Measurements from ENCODE around the gene PDZD2. TPM values are rescaled to one million over a fixed set of nuclear protein-coding genes. Genes with fewer than 3 reads are reported as not detected.
"Not testable (repeated sequence)": the region's sequence is repeated elsewhere in the genome, so short reads cannot be mapped to it uniquely, and the experiment has no call there.

PDZD2 gene
- total RNA-seq, 1 donor from 2014 or later = not detected

- H3K4me1 Mint-ChIP-seq = no peaks in the 10 kb centered on the region
- H3K36me3 Mint-ChIP-seq (ENCODE audit: low read depth) = no peaks in the 10 kb centered on the region
- intact Hi-C loops (cut with micrococcal nuclease) = no loop called here
- H3K9me3 Mint-ChIP-seq = no peaks in the 10 kb centered on the region
- H3K27me3 Mint-ChIP-seq = peaks cover 4% of the 10 kb centered on the region
- H3K27ac Mint-ChIP-seq = no peak overlapping the region
- H3K4me3 Mint-ChIP-seq = no peak overlapping the region
- no peak for DNase-seq
Measured at GRCh38 chr5:32027093-32027716, 388.3 kb downstream of the PDZD2 start.

- H3K36me3 Mint-ChIP-seq (ENCODE audit: low read depth) = no peaks in the 10 kb centered on the region
- DNase-seq = no peak
- H3K27ac Mint-ChIP-seq = no peak overlapping the region
- H3K4me3 Mint-ChIP-seq = no peak overlapping the region
- intact Hi-C loops (cut with micrococcal nuclease) = no loop called here
- peaks cover 4% of the 10 kb centered on the region for H3K27me3 Mint-ChIP-seq
- H3K4me1 Mint-ChIP-seq = peaks cover 4% of the 10 kb centered on the region
- H3K9me3 Mint-ChIP-seq = no peaks in the 10 kb centered on the region
Measured at GRCh38 chr5:32027717-32028458, 389.0 kb downstream of the PDZD2 start.

GRCh38 chr5:32029261-32029660 is 390.3 kb downstream of the PDZD2 start:
- no peak overlapping the region for H3K27ac Mint-ChIP-seq
- H3K27me3 Mint-ChIP-seq = peaks cover 4% of the 10 kb centered on the region
- peaks cover 14% of the 10 kb centered on the region for H3K4me1 Mint-ChIP-seq
- H3K4me3 Mint-ChIP-seq = no peak overlapping the region
- H3K36me3 Mint-ChIP-seq (ENCODE audit: low read depth) = no peaks in the 10 kb centered on the region
- DNase-seq = no peak
- no peaks in the 10 kb centered on the region for H3K9me3 Mint-ChIP-seq
- intact Hi-C loops (cut with micrococcal nuclease) = no loop called here

- Mint-ChIP-seq H3K9me3 (no peaks in the 10 kb centered on the region), H3K27me3 (peaks cover 4% of the 10 kb centered on the region), H3K4me3 (no peak overlapping the region), H3K4me1 (peaks cover 14% of the 10 kb centered on the region), H3K27ac (no peak overlapping the region), H3K36me3 (ENCODE audit: low read depth) (no peaks in the 10 kb centered on the region)
- intact Hi-C loops (cut with micrococcal nuclease) = no loop called here
- DNase-seq = no peak
Measured at GRCh38 chr5:32029781-32030180, 390.9 kb downstream of the PDZD2 start.

GRCh38 chr5:32030222-32030621 is 391.3 kb downstream of the PDZD2 start:
- peaks cover 14% of the 10 kb centered on the region for H3K4me1 Mint-ChIP-seq
- DNase-seq = no peak
- H3K9me3 Mint-ChIP-seq = no peaks in the 10 kb centered on the region
- intact Hi-C loops (cut with micrococcal nuclease) = no loop called here
- H3K4me3 Mint-ChIP-seq = no peak overlapping the region
- no peaks in the 10 kb centered on the region for H3K36me3 Mint-ChIP-seq (ENCODE audit: low read depth)
- H3K27me3 Mint-ChIP-seq = peaks cover 4% of the 10 kb centered on the region
- no peak overlapping the region for H3K27ac Mint-ChIP-seq

GRCh38 chr5:32030686-32031085 is 391.8 kb downstream of the PDZD2 start:
- H3K9me3 Mint-ChIP-seq = no peaks in the 10 kb centered on the region
- H3K27me3 Mint-ChIP-seq = peaks cover 4% of the 10 kb centered on the region
- H3K36me3 Mint-ChIP-seq (ENCODE audit: low read depth) = no peaks in the 10 kb centered on the region
- DNase-seq = no peak
- H3K4me3 Mint-ChIP-seq = no peak overlapping the region
- H3K27ac Mint-ChIP-seq = no peak overlapping the region
- intact Hi-C loops (cut with micrococcal nuclease) = no loop called here
- H3K4me1 Mint-ChIP-seq = peaks cover 14% of the 10 kb centered on the region

GRCh38 chr5:32031089-32031488 is 392.2 kb downstream of the PDZD2 start:
- intact Hi-C loops (cut with micrococcal nuclease) = no loop called here
- Mint-ChIP-seq H3K4me1 (peaks cover 14% of the 10 kb centered on the region), H3K27ac (no peak overlapping the region), H3K4me3 (no peak overlapping the region), H3K9me3 (no peaks in the 10 kb centered on the region), H3K36me3 (ENCODE audit: low read depth) (no peaks in the 10 kb centered on the region), H3K27me3 (peaks cover 4% of the 10 kb centered on the region)
- no peak for DNase-seq

- Mint-ChIP-seq H3K27ac (no peak overlapping the region), H3K4me1 (peaks cover 4% of the 10 kb centered on the region), H3K9me3 (no peaks in the 10 kb centered on the region), H3K27me3 (no peaks in the 10 kb centered on the region), H3K4me3 (no peak overlapping the region), H3K36me3 (ENCODE audit: low read depth) (no peaks in the 10 kb centered on the region)
- no peak for DNase-seq
- intact Hi-C loops (cut with micrococcal nuclease) = no loop called here
Measured at GRCh38 chr5:32038523-32038922, 399.6 kb downstream of the PDZD2 start.

- H3K4me3 Mint-ChIP-seq; H3K4me1 Mint-ChIP-seq; H3K27ac Mint-ChIP-seq; H3K27me3 Mint-ChIP-seq; H3K9me3 Mint-ChIP-seq; DNase-seq; H3K36me3 Mint-ChIP-seq (ENCODE audit: low read depth); intact Hi-C loops (cut with micrococcal nuclease): not testable (repeated sequence)
Measured at GRCh38 chr5:32039133-32039532, 400.2 kb downstream of the PDZD2 start.

- H3K4me1 Mint-ChIP-seq; intact Hi-C loops (cut with micrococcal nuclease); H3K9me3 Mint-ChIP-seq; H3K27me3 Mint-ChIP-seq; DNase-seq; H3K27ac Mint-ChIP-seq; H3K36me3 Mint-ChIP-seq (ENCODE audit: low read depth); H3K4me3 Mint-ChIP-seq: not testable (repeated sequence)
Measured at GRCh38 chr5:32039601-32040000, 400.7 kb downstream of the PDZD2 start.

GRCh38 chr5:32040181-32040695 is 401.3 kb downstream of the PDZD2 start:
- intact Hi-C loops (cut with micrococcal nuclease); H3K9me3 Mint-ChIP-seq; H3K27ac Mint-ChIP-seq; H3K4me1 Mint-ChIP-seq; H3K4me3 Mint-ChIP-seq; H3K27me3 Mint-ChIP-seq; H3K36me3 Mint-ChIP-seq (ENCODE audit: low read depth); DNase-seq: not testable (repeated sequence)

GRCh38 chr5:32042551-32042961 is 403.6 kb downstream of the PDZD2 start:
- intact Hi-C loops (cut with micrococcal nuclease) = no loop called here
- no peak overlapping the region for H3K4me3 Mint-ChIP-seq
- no peak overlapping the region for H3K27ac Mint-ChIP-seq
- peaks cover 3% of the 10 kb centered on the region for H3K27me3 Mint-ChIP-seq
- no peak for DNase-seq
- H3K36me3 Mint-ChIP-seq (ENCODE audit: low read depth) = no peaks in the 10 kb centered on the region
- H3K9me3 Mint-ChIP-seq = no peaks in the 10 kb centered on the region
- H3K4me1 Mint-ChIP-seq = no peaks in the 10 kb centered on the region

GRCh38 chr5:32043105-32043504 is 404.2 kb downstream of the PDZD2 start:
- H3K4me3 Mint-ChIP-seq = no peak overlapping the region

GRCh38 chr5:32044434-32044833 is 405.5 kb downstream of the PDZD2 start:
- peaks cover 3% of the 10 kb centered on the region for H3K27me3 Mint-ChIP-seq
- H3K4me3 Mint-ChIP-seq = no peak overlapping the region
- DNase-seq = no peak
- H3K4me1 Mint-ChIP-seq = no peaks in the 10 kb centered on the region
- H3K9me3 Mint-ChIP-seq = no peaks in the 10 kb centered on the region
- no peak overlapping the region for H3K27ac Mint-ChIP-seq
- intact Hi-C loops (cut with micrococcal nuclease) = no loop called here
- H3K36me3 Mint-ChIP-seq (ENCODE audit: low read depth) = no peaks in the 10 kb centered on the region

More at GRCh38 chr5:32043105-32043504, 404.2 kb downstream of the PDZD2 start:
- intact Hi-C loops (cut with micrococcal nuclease) = no loop called here
- Mint-ChIP-seq H3K27me3 (peaks cover 3% of the 10 kb centered on the region), H3K4me1 (no peaks in the 10 kb centered on the region), H3K9me3 (no peaks in the 10 kb centered on the region), H3K36me3 (ENCODE audit: low read depth) (no peaks in the 10 kb centered on the region), H3K27ac (no peak overlapping the region)
- no peak for DNase-seq

All from activated CD4-positive, alpha-beta T cell treated with anti-CD3 and anti-CD28 coated beads, Interleukin-2, amount 10 ng/mL, durations not matched to agents 24 days and 14 days (primary cell).